ENCODE measurements around the gene RUFY4. TPM values are rescaled to one million over a fixed set of nuclear protein-coding genes. Genes with fewer than 3 reads are reported as not detected.

Gene RUFY4
- total and polyA plus RNA-seq, 2 donors (not counting 3 experiments of a cell fraction or from before 2014, with no cell fraction given): not detected

DNA sequence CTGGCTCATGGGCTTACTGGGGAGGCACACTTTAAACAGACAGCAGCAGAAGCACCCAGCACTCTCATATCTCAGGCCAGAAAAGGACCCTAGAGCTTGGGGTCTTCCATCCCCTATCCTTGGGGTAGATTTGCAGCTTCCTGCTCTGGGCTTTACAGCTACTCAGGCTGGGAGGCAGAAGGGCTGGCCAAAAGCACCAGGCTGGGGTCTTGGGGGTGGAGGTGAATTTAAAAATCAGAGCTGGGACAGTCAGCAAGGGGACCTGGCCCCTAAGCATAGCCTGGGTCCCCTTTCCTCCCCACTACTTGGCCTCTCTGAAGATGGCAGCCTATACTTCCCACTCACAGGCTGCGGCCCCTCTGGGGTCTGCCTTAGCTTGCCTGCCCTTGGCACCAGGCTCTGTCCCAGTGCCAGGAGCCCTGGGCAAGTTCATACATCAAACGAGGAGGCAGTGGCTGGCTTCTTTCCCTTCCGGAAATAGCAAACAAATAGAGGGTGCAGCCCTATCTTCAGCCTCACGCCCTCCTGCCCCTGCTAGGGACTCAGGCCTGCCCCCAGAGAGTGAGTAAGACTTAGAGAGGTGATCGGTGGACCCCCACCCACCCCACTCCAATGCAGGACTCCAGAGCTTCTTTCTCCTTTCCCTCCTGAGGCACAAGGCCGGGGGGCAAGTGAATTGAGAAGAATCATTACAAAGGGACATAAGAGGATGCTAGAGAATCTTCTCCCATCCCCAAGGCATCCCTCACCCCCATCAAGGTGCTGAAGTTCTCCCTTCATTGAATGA, 40.3 kb upstream of the RUFY4 start:
- Histone ChIP-seq H2AFZ (ENCODE audit: low read depth, low read length) (no peak overlapping the region), H3K27ac (ENCODE audit: insufficient read depth, low read depth, low read length) (no peak overlapping the region), H3K27me3 (ENCODE audit: control insufficient read depth in 2 of 2, insufficient read depth in 2 of 2, low read length in 2 of 2) (peaks cover 9 to 20% of the 10 kb centered on the region in 2 experiments), H3K36me3 (ENCODE audit: control insufficient read depth in 2 of 2, extremely low read depth in 1 of 2, insufficient read depth in 2 of 2, low read length in 2 of 2) (no peaks in the 10 kb centered on the region), H4K20me1 (replicated peaks; ENCODE audit: control insufficient read depth, extremely low read depth, insufficient read depth, low read length) (no peaks in the 10 kb centered on the region), H3K9ac (replicated peaks; ENCODE audit: extremely low read depth, insufficient read depth, low read length) (no peak overlapping the region), H3K4me3 (replicated peaks in 1 of 3; ENCODE audit: insufficient read depth in 1 of 3, low read depth in 1 of 3, low read length in 3 of 3) (no peak overlapping the region), H3K9me1 (replicated peaks; ENCODE audit: control insufficient read depth, extremely low read depth, insufficient read depth, low read length) (no peaks in the 10 kb centered on the region), H3K9me3 (replicated peaks; ENCODE audit: control insufficient read depth, insufficient read depth, low read length) (no peaks in the 10 kb centered on the region), H3K4me1 (ENCODE audit: control insufficient read depth, extremely low read depth, insufficient read depth, low read length) (no peaks in the 10 kb centered on the region), H3K79me2 (ENCODE audit: control insufficient read depth, insufficient read depth, low read length) (no peaks in the 10 kb centered on the region), H3K4me2 (ENCODE audit: insufficient read depth, low read length) (no peak overlapping the region)
- POLR2A ChIA-PET: no interaction called here
- TF ChIP-seq, protein P1, sequence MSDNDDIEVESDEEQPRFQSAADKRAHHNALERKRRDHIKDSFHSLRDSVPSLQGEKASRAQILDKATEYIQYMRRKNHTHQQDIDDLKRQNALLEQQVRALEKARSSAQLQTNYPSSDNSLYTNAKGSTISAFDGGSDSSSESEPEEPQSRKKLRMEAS (IDR thresholded peaks at IDR 0.05; ENCODE audit: insufficient read depth, insufficient read length): no peak
- TF ChIP-seq POLR2A (IDR thresholded peaks at IDR 0.05; ENCODE audit: low read depth, low read length) (no peak), JUN (IDR thresholded peaks at IDR 0.05; ENCODE audit: borderline replicate concordance, insufficient read depth, insufficient read length, low read depth) (no peak), POLR2AphosphoS5 (IDR thresholded peaks at IDR 0.05; ENCODE audit: insufficient read depth, low read depth, low read length) (no peak), EZH2 (IDR thresholded peaks at IDR 0.05; ENCODE audit: borderline replicate concordance, low read depth, low read length, severe bottlenecking) (no peak), GATA2 (IDR thresholded peaks at IDR 0.05; ENCODE audit: insufficient read depth, insufficient read length, low read depth, low read length) (no peak), FOS (IDR thresholded peaks at IDR 0.05; ENCODE audit: borderline replicate concordance, insufficient read depth, low read length) (no peak), MYC (IDR thresholded peaks at IDR 0.05; ENCODE audit: low read depth, low read length) (no peak)
- TF ChIP-seq, protein P2, sequence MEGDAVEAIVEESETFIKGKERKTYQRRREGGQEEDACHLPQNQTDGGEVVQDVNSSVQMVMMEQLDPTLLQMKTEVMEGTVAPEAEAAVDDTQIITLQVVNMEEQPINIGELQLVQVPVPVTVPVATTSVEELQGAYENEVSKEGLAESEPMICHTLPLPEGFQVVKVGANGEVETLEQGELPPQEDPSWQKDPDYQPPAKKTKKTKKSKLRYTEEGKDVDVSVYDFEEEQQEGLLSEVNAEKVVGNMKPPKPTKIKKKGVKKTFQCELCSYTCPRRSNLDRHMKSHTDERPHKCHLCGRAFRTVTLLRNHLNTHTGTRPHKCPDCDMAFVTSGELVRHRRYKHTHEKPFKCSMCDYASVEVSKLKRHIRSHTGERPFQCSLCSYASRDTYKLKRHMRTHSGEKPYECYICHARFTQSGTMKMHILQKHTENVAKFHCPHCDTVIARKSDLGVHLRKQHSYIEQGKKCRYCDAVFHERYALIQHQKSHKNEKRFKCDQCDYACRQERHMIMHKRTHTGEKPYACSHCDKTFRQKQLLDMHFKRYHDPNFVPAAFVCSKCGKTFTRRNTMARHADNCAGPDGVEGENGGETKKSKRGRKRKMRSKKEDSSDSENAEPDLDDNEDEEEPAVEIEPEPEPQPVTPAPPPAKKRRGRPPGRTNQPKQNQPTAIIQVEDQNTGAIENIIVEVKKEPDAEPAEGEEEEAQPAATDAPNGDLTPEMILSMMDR (IDR thresholded peaks at IDR 0.05; ENCODE audit: extremely low read depth in 1 of 2, insufficient read depth in 1 of 2, low read depth in 1 of 2, low read length in 2 of 2): no peak
- no peak for FAIRE-seq
- dilution Hi-C loops (cut with MboI; ENCODE audit: extremely low pct_ligation_motif_present, low sequenced_read_pairs) (no loop called here), intact Hi-C loops (cut with micrococcal nuclease) (no loop called here)
- DNase-seq (ENCODE audit: low read depth, low spot score): no peak
- CTCF ChIA-PET: interaction anchor here (1.1 to 2.1 kb wide), 5 partner anchors 22 to 243 kb away, joined by 3 to 10 read pairs (median 4); no protein-coding TSS in a partner anchor
- BruUV-seq (replicated peaks): no TSS peak

Data from endothelial cell of umbilical vein (primary cell).